DMS 273 treated with DMSO at 0.1 percent for 48 hours (cell line): ENCODE measurements around the gene KIF5B.

Source experiments
- DNase-seq: peaks from one replicate; lab custom pipeline; 2025; lab: John Stamatoyannopoulos, UW

KIF5B gene

GRCh38 chr10:31961277-31962074, 94.7 kb downstream of the KIF5B start:
- peak; percentile 66 for DNase-seq

GRCh38 chr10:31959461-31960173, 96.6 kb downstream of the KIF5B start:
- no peak for DNase-seq
